ENCODE measurements around the gene GPAM.
A peak's percentile ranks its signal among the peaks of the same experiment; 100 is the strongest.
"Not testable (repeated sequence)": the region's sequence is repeated elsewhere in the genome, so short reads cannot be mapped to it uniquely, and the experiment has no call there.

GPAM gene

GRCh38 chr10:112120491-112120890 lies 63.1 kb downstream of the GPAM start:
- no peak for DNase-seq (ENCODE audit: low spot score)
- no peak overlapping the region for H3K27ac ChIP-seq (ENCODE audit: poor library complexity, severe bottlenecking)
- ATAC-seq (ENCODE audit: low read depth), result no peak
- H3K9me3 ChIP-seq (ENCODE audit: severe bottlenecking), result no peaks in the 10 kb centered on the region
- TF ChIP-seq CTCF (IDR thresholded peaks at IDR 0.05; ENCODE audit: poor library complexity, severe bottlenecking), result no peak
- H3K36me3 ChIP-seq (ENCODE audit: low read depth), result no peaks in the 10 kb centered on the region
- H3K4me3 ChIP-seq (ENCODE audit: severe bottlenecking), result no peak overlapping the region
- no peaks in the 10 kb centered on the region for H3K4me1 ChIP-seq (ENCODE audit: insufficient read depth, poor library complexity, severe bottlenecking)
- no peaks in the 10 kb centered on the region for H3K27me3 ChIP-seq (ENCODE audit: insufficient read depth, poor library complexity, severe bottlenecking)

GRCh38 chr10:112115781-112116385 lies 67.7 kb downstream of the GPAM start:
- H3K27ac ChIP-seq (ENCODE audit: poor library complexity, severe bottlenecking), result no peak overlapping the region
- peak; percentile 44; the same call in 1 of the 3 replicates for ATAC-seq (ENCODE audit: low read depth)
- H3K9me3 ChIP-seq (ENCODE audit: severe bottlenecking), result no peaks in the 10 kb centered on the region
- H3K4me1 ChIP-seq (ENCODE audit: insufficient read depth, poor library complexity, severe bottlenecking), result no peaks in the 10 kb centered on the region
- DNase-seq (ENCODE audit: low spot score), result no peak
- H3K27me3 ChIP-seq (ENCODE audit: insufficient read depth, poor library complexity, severe bottlenecking), result no peaks in the 10 kb centered on the region
- TF ChIP-seq CTCF (IDR thresholded peaks at IDR 0.05; ENCODE audit: poor library complexity, severe bottlenecking), result peak; percentile 65
- H3K4me3 ChIP-seq (ENCODE audit: severe bottlenecking), result no peak overlapping the region
- no peaks in the 10 kb centered on the region for H3K36me3 ChIP-seq (ENCODE audit: low read depth)

- H3K36me3 ChIP-seq (ENCODE audit: low read depth); H3K9me3 ChIP-seq (ENCODE audit: severe bottlenecking); H3K4me1 ChIP-seq (ENCODE audit: insufficient read depth, poor library complexity, severe bottlenecking); DNase-seq (ENCODE audit: low spot score); H3K27me3 ChIP-seq (ENCODE audit: insufficient read depth, poor library complexity, severe bottlenecking); ATAC-seq (ENCODE audit: low read depth); H3K27ac ChIP-seq (ENCODE audit: poor library complexity, severe bottlenecking); H3K4me3 ChIP-seq (ENCODE audit: severe bottlenecking): not testable (repeated sequence)
Observed at GRCh38 chr10:112109779-112110178, 73.8 kb downstream of the GPAM start.
